ENCODE results near the gene IKZF1. TPM values are rescaled to one million over a fixed set of nuclear protein-coding genes. Genes with fewer than 3 reads are reported as not detected.

Gene IKZF1
- total and polyA plus RNA-seq, 2 of the 4 experiments (the other 2 are of a cell fraction): not detected

- ATAC-seq (ENCODE audit: low read depth) (no peak), DNase-seq (no peak)
- TF ChIP-seq MAFK (IDR thresholded peaks at IDR 0.05; ENCODE audit: low read depth, low read length) (no peak), USF2 (IDR thresholded peaks at IDR 0.05; ENCODE audit: low read depth, low read length) (no peak), ELK1 (IDR thresholded peaks at IDR 0.05; ENCODE audit: borderline replicate concordance, low read depth, low read length) (no peak), MAZ (IDR thresholded peaks at IDR 0.05; ENCODE audit: borderline replicate concordance, low read depth, low read length) (no peak), NFE2L2 (IDR thresholded peaks at IDR 0.05; ENCODE audit: low read depth, low read length) (no peak), RFX5 (IDR thresholded peaks at IDR 0.05; ENCODE audit: low read depth, low read length) (no peak), RCOR1 (IDR thresholded peaks at IDR 0.05; ENCODE audit: insufficient replicate concordance, low read length) (no peak), CTCF (conservative IDR thresholded peaks at IDR 0.05; ENCODE audit: low read depth, low read length) (no peak), CHD1 (IDR thresholded peaks at IDR 0.05; ENCODE audit: low read depth, low read length) (no peak), SMC3 (IDR thresholded peaks at IDR 0.05; ENCODE audit: low read depth, low read length) (no peak), RAD21 (IDR thresholded peaks at IDR 0.05; ENCODE audit: low read length) (no peak), BHLHE40 (IDR thresholded peaks at IDR 0.05; ENCODE audit: low read depth, low read length) (no peak)
- no peak overlapping the region for H4K8ac ChIP-seq (ENCODE audit: low read depth in 2 of 2, low read length in 2 of 2)
- no peaks in the 10 kb centered on the region for H3K79me1 ChIP-seq (ENCODE audit: low read depth in 1 of 2, low read length in 2 of 2)
- dilution Hi-C loops (cut with HindIII; ENCODE audit: low sequenced_read_pairs, unreplicated experiment): no loop called here
- no TSS peak for BruUV-seq (replicated peaks)
- H3K18ac ChIP-seq (ENCODE audit: low read depth, low read length): no peak overlapping the region
- H4K91ac ChIP-seq (ENCODE audit: insufficient read depth, low read depth, low read length): no peak overlapping the region
- H4K20me1 ChIP-seq (ENCODE audit: insufficient read depth, low read length): no peaks in the 10 kb centered on the region
- H4K5ac ChIP-seq (ENCODE audit: low read depth, low read length): no peak overlapping the region
- H3K27ac ChIP-seq (ENCODE audit: insufficient read depth, low read length): no peak overlapping the region
- no peak overlapping the region for H2AFZ ChIP-seq (replicated peaks; ENCODE audit: low read length, poor library complexity)
- H2AK9ac ChIP-seq (replicated peaks; ENCODE audit: low read depth, low read length, poor library complexity): no peak overlapping the region
- intact Hi-C loops (cut with micrococcal nuclease): no loop called here
- H2BK20ac ChIP-seq (ENCODE audit: low read depth, low read length): no peak overlapping the region
- no peak overlapping the region for H3K23ac ChIP-seq (ENCODE audit: low read depth, low read length)
- ChIA-PET CTCF (no interaction called here), POLR2A (ENCODE audit: unreplicated experiment) (no interaction called here)
- H3K14ac ChIP-seq (replicated peaks; ENCODE audit: low read depth, low read length): no peak overlapping the region
- no peak overlapping the region for H2BK15ac ChIP-seq (ENCODE audit: low read depth, low read length)
- H3K27me3 ChIP-seq (ENCODE audit: control insufficient read depth, insufficient read depth, low read length): peaks cover 26% of the 10 kb centered on the region
- H3K9ac ChIP-seq (ENCODE audit: low read depth, low read length): no peak overlapping the region
- H3K4me3 ChIP-seq (ENCODE audit: insufficient read depth, low read depth, low read length): no peak overlapping the region
- no peak overlapping the region for H3K56ac ChIP-seq (ENCODE audit: extremely low read depth, insufficient read depth, low read length)
- no peaks in the 10 kb centered on the region for H3K36me3 ChIP-seq (ENCODE audit: control insufficient read depth, insufficient read depth, low read length)
- H2BK5ac ChIP-seq (ENCODE audit: low read depth, low read length, poor library complexity, severe bottlenecking): no peak overlapping the region
- H3K4me1 ChIP-seq (ENCODE audit: control insufficient read depth, insufficient read depth, low read length): no peaks in the 10 kb centered on the region
- no peak overlapping the region for H2BK120ac ChIP-seq (ENCODE audit: low read depth, low read length)
- no peak overlapping the region for H2AK5ac ChIP-seq (ENCODE audit: low read depth, low read length)
- 25% methylated on average over 2 of the region's 10 CpGs; no CpG with 5 or more reads in 1 of the 2 experiments for WGBS, 2 experiments (ENCODE audit: extremely low coverage in 2 of 2, insufficient read length in 1 of 2)
- no peak overlapping the region for H3K4ac ChIP-seq (ENCODE audit: low read depth, low read length)
- in situ Hi-C loops (cut with MboI; ENCODE audit: low sequenced_read_pairs): no loop called here
- H3K4me2 ChIP-seq (ENCODE audit: low read depth, low read length): no peak overlapping the region
- H3K9me1 ChIP-seq (ENCODE audit: insufficient read depth, low read length): no peaks in the 10 kb centered on the region
- H3K9me3 ChIP-seq (ENCODE audit: control insufficient read depth, insufficient read depth, low read length): no peaks in the 10 kb centered on the region
Measured at GRCh38 chr7:50306494-50307367, 2.2 kb downstream of the IKZF1 start.
